ENCODE data around the gene FCGBP.
"Not testable (repeated sequence)": the region's sequence is repeated elsewhere in the genome, so short reads cannot be mapped to it uniquely, and the experiment has no call there.

The FCGBP gene

GRCh38 chr19:39889872-39890754, 44.3 kb downstream of the FCGBP start:
- DNase-seq: not testable (repeated sequence)

- not testable (repeated sequence) for DNase-seq
These were observed 46.9 kb downstream of the FCGBP start for GRCh38 chr19:39887456-39887951.

- DNase-seq: not testable (repeated sequence)
These were observed 48.4 kb downstream of the FCGBP start for GRCh38 chr19:39885821-39886554.

- DNase-seq: not testable (repeated sequence)
These were observed 49.7 kb downstream of the FCGBP start for GRCh38 chr19:39884721-39885120.
